Immature natural killer cell (primary cell): ENCODE measurements around the gene CC2D1B. TPM values are rescaled to one million over a fixed set of nuclear protein-coding genes. Genes with fewer than 3 reads are reported as not detected.
A peak's percentile ranks its signal among the peaks of the same experiment; 100 is the strongest.

ENCODE experiments used
- DNase-seq, 3 donors: peaks; one replicate each; pipeline ENCODE4 v3.0.0; 2022; ENCODE audit warnings: mixed read lengths in 1 of 3
- H3K27ac Mint-ChIP-seq, 6 donors: one replicate each; pipeline ENCODE4 v1.8.0; 2020; ENCODE audit warnings: mixed read lengths in 6 of 6, mild to moderate bottlenecking in 5 of 6, inconsistent platforms in 4 of 6, moderate library complexity in 3 of 6
- H3K27me3 Mint-ChIP-seq, 3 donors: one replicate each; pipeline ENCODE4 v1.8.0; 2020 to 2021; ENCODE audit warnings: low read depth in 3 of 3, mild to moderate bottlenecking in 3 of 3, mixed read lengths in 3 of 3, moderate library complexity in 3 of 3, inconsistent platforms in 1 of 3
- H3K36me3 Mint-ChIP-seq, 3 donors: one replicate each; pipeline ENCODE4 v1.8.0; 2020; ENCODE audit warnings: mixed read lengths in 3 of 3, inconsistent platforms in 2 of 3, mild to moderate bottlenecking in 2 of 3
- H3K4me1 Mint-ChIP-seq, 2 donors: one replicate each; pipeline ENCODE4 v1.8.0; 2020; ENCODE audit warnings: inconsistent platforms in 2 of 2, mild to moderate bottlenecking in 2 of 2, mixed read lengths in 2 of 2, moderate library complexity in 1 of 2
- H3K4me3 Mint-ChIP-seq, 5 donors: one replicate each; pipeline ENCODE4 v1.8.0; 2020; ENCODE audit warnings: mild to moderate bottlenecking in 5 of 5, mixed read lengths in 5 of 5, inconsistent platforms in 3 of 5, moderate library complexity in 3 of 5
- H3K9me3 Mint-ChIP-seq, 6 donors: one replicate each; pipeline ENCODE4 v1.8.0; 2020; ENCODE audit warnings: mild to moderate bottlenecking in 6 of 6, mixed read lengths in 6 of 6, inconsistent platforms in 4 of 6, moderate library complexity in 3 of 6
- polyA plus RNA-seq, 3 donors: library from polyadenylated mRNA; unstranded; fragments of 300-500 nt; fragmentation: Illumina TruSeq; gene quantifications; one replicate each; pipeline ENCODE4 v1.2.3, GENCODE V29; 2021

Gene CC2D1B
- polyA plus RNA-seq, 3 donors from 2014 or later: 4.6 to 15.5 (median 4.8) TPM

DNA sequence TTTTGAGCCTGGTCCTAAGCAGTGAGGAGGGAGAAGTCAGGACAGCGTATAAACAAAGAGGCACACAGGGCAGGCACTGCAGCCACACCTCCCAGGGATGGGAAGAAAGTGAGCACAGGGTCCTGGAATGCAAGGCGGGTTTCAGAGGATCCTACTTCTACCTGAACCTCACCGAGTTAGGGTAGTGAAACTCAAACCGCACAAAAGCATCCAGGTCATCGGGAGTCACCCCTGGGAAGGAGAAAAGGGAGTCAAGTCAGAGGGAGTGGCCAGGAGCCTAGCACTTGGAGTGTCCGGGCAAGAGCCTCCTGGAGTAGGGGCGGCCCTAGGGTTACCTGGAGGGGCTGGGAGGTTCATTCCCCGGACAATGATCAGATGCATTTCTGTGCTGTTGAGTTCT lies 10.6 kb downstream of the CC2D1B start:
- Mint-ChIP-seq H3K4me1 (no peaks in the 10 kb centered on the region), H3K27ac (peak overlapping the region in 2 of 6 donors; percentile 14 to 24), H3K9me3 (no peaks in the 10 kb centered on the region), H3K27me3 (peaks cover 0 to 2% (median 0%) of the 10 kb centered on the region in 3 donors), H3K36me3 (peaks cover 4 to 53% (median 26%) of the 10 kb centered on the region in 3 donors), H3K4me3 (no peak overlapping the region)
- DNase-seq: no peak

GRCh38 chr1:52352690-52353089 lies 13.3 kb downstream of the CC2D1B start:
- Mint-ChIP-seq H3K36me3 (peaks cover 4 to 39% (median 22%) of the 10 kb centered on the region in 3 donors), H3K4me3 (no peak overlapping the region), H3K27ac (peak overlapping the region in 3 of 6 donors; percentile 16 to 72 (median 17)), H3K4me1 (peaks cover 14 to 17% of the 10 kb centered on the region in 2 donors), H3K9me3 (no peaks in the 10 kb centered on the region), H3K27me3 (peaks cover 0 to 2% (median 2%) of the 10 kb centered on the region in 3 donors)
- no peak for DNase-seq

DNA sequence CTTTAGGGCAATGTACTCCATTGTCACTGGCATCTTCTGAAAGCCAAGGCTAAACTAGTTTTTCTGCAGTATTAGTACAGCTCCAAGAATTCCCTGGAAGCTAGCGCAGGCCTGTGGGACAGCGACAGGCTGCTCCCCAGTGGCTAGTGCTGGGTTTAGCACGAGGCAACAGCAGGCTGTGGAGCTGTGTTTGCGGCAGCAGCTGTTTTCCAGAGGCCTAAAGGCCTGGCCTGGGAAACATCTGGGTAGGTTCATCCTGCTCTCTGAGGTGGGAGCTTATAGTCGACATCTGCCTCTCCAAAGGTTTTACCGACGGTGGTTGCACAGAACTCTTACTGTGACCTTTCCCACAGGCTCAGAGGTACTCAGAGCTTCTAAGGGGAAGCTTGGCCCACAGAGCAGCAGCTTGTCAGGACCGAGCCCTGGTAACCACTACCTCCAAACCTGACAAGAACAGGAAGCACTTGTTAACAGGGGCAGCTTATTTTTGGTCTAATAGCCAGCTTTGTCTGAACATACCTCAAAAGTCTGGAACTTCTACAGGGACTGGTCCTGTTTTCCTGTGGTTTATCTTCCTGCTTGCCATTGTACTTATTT lies 17.2 kb downstream of the CC2D1B start:
- no peak overlapping the region for H3K4me3 Mint-ChIP-seq
- peak overlapping the region in 5 of 6 donors; percentile 50 to 87 (median 82) for H3K27ac Mint-ChIP-seq
- no peak for DNase-seq
- H3K9me3 Mint-ChIP-seq: no peaks in the 10 kb centered on the region
- H3K27me3 Mint-ChIP-seq: peaks cover 0 to 2% (median 2%) of the 10 kb centered on the region in 3 donors
- H3K4me1 Mint-ChIP-seq: peaks cover 16 to 20% of the 10 kb centered on the region in 2 donors
- peaks cover 4 to 7% (median 6%) of the 10 kb centered on the region in 3 donors for H3K36me3 Mint-ChIP-seq

- Mint-ChIP-seq H3K27ac (peak overlapping the region in 1 of 6 donors; percentile 14), H3K4me3 (no peak overlapping the region), H3K27me3 (peaks cover 0 to 2% (median 0%) of the 10 kb centered on the region in 3 donors), H3K36me3 (no peaks in the 10 kb centered on the region), H3K4me1 (peaks cover 16 to 20% of the 10 kb centered on the region in 2 donors), H3K9me3 (no peaks in the 10 kb centered on the region)
- no peak for DNase-seq
Observed at GRCh38 chr1:52346653-52347052, 19.4 kb downstream of the CC2D1B start.

- peak overlapping the region in 1 of 6 donors; percentile 50 for H3K27ac Mint-ChIP-seq
- no peaks in the 10 kb centered on the region for H3K36me3 Mint-ChIP-seq
- H3K27me3 Mint-ChIP-seq: peaks cover 0 to 2% (median 0%) of the 10 kb centered on the region in 3 donors
- peaks cover 16 to 20% of the 10 kb centered on the region in 2 donors for H3K4me1 Mint-ChIP-seq
- H3K9me3 Mint-ChIP-seq: no peaks in the 10 kb centered on the region
- DNase-seq: no peak
- H3K4me3 Mint-ChIP-seq: no peak overlapping the region
Observed at GRCh38 chr1:52345252-52345651, 20.8 kb downstream of the CC2D1B start.

DNA sequence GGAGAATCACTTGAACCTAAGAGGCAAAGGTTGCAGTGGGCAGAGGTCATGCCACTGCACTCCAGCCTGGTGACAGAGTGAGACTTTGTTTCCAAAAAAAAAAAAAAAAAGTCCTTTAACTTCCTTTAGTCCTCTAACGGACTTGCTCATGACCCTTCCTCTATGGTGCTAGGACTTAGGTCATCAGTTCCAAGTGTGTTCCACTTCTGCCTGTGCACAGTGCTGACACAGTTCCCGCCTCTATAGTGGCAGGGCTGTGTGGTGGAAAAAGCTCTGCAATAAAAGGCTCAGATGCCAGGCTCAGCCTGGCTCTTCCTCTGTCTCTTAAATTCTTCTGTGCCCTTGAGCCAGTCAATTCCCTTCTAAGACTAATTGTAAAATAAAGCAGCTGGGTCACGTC lies 22.0 kb downstream of the CC2D1B start:
- Mint-ChIP-seq H3K27ac (no peak overlapping the region), H3K9me3 (no peaks in the 10 kb centered on the region), H3K4me3 (no peak overlapping the region), H3K36me3 (no peaks in the 10 kb centered on the region), H3K4me1 (peaks cover 12 to 16% of the 10 kb centered on the region in 2 donors), H3K27me3 (peaks cover 0 to 2% (median 0%) of the 10 kb centered on the region in 3 donors)
- no peak for DNase-seq

- Mint-ChIP-seq H3K36me3 (no peaks in the 10 kb centered on the region), H3K4me1 (no peaks in the 10 kb centered on the region), H3K27me3 (peaks cover 0 to 2% (median 2%) of the 10 kb centered on the region in 3 donors), H3K9me3 (no peaks in the 10 kb centered on the region), H3K4me3 (no peak overlapping the region), H3K27ac (no peak overlapping the region)
- DNase-seq: no peak
Observed at GRCh38 chr1:52341655-52342260, 24.2 kb downstream of the CC2D1B start.

GRCh38 chr1:52337439-52337838 lies 28.6 kb downstream of the CC2D1B start:
- Mint-ChIP-seq H3K27me3 (peaks cover 0 to 2% (median 2%) of the 10 kb centered on the region in 3 donors), H3K9me3 (no peaks in the 10 kb centered on the region), H3K4me3 (no peak overlapping the region), H3K36me3 (no peaks in the 10 kb centered on the region), H3K27ac (peak overlapping the region in 1 of 6 donors; percentile 11), H3K4me1 (peaks cover 0 to 7% of the 10 kb centered on the region in 2 donors)
- no peak for DNase-seq

GRCh38 chr1:52334906-52335528 lies 31.0 kb downstream of the CC2D1B start:
- H3K27ac Mint-ChIP-seq: no peak overlapping the region
- no peak overlapping the region for H3K4me3 Mint-ChIP-seq

DNA sequence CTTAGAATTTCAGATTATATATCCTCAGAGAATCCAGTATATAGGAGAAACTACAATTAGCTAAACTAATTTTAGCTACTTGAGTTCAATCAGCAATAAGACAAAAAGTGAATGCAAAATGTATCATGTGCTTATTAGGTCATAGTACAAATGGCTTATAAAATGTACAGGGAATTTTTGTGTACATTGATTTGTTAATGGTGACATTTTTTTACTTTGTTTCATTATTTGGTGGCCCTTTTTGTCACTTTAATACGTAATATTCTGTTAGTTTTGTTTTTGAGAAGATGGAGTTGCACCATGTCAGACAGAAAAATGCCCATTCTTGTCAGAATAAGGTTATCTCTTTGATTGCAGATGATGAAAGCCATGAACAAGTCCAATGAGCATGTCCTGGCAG lies 33.6 kb downstream of the CC2D1B start:
- Mint-ChIP-seq H3K4me1 (peaks cover 0 to 7% of the 10 kb centered on the region in 2 donors), H3K9me3 (no peaks in the 10 kb centered on the region), H3K36me3 (no peaks in the 10 kb centered on the region), H3K27me3 (peaks cover 0 to 5% (median 0%) of the 10 kb centered on the region in 3 donors), H3K4me3 (no peak overlapping the region), H3K27ac (no peak overlapping the region)
- no peak for DNase-seq

More at GRCh38 chr1:52334906-52335528, 31.0 kb downstream of the CC2D1B start:
- Mint-ChIP-seq H3K27me3 (peaks cover 0 to 7% (median 2%) of the 10 kb centered on the region in 3 donors), H3K9me3 (no peaks in the 10 kb centered on the region), H3K36me3 (no peaks in the 10 kb centered on the region), H3K4me1 (peaks cover 0 to 7% of the 10 kb centered on the region in 2 donors)
- no peak for DNase-seq

DNA sequence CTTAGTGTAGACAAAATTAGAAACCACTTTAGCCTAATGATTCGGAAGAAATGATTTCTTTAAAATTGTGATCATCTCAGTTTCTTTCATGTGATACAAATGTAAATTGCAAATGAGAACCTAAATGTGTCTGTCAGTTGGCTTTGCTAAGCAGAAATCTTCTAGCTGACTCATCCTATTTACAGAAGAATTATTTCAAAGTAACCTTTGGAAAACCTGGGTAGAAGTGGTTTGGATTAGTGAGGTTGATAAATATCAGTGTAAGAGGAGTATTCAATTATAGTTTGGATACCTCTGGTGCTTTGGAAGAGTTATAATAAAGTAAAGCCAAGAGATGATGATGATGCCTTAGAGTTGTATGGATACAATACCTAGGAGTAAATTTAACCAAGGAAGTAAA lies 37.4 kb downstream of the CC2D1B start:
- Mint-ChIP-seq H3K27me3 (peaks cover 0 to 8% (median 2%) of the 10 kb centered on the region in 3 donors), H3K4me3 (no peak overlapping the region), H3K27ac (no peak overlapping the region), H3K4me1 (peaks cover 0 to 7% of the 10 kb centered on the region in 2 donors), H3K9me3 (no peaks in the 10 kb centered on the region), H3K36me3 (no peaks in the 10 kb centered on the region)
- no peak for DNase-seq

- no peaks in the 10 kb centered on the region for H3K9me3 Mint-ChIP-seq
- H3K27me3 Mint-ChIP-seq: peaks cover 0 to 5% (median 2%) of the 10 kb centered on the region in 3 donors
- no peak for DNase-seq
- no peak overlapping the region for H3K27ac Mint-ChIP-seq
- H3K4me3 Mint-ChIP-seq: no peak overlapping the region
- H3K36me3 Mint-ChIP-seq: no peaks in the 10 kb centered on the region
- H3K4me1 Mint-ChIP-seq: no peaks in the 10 kb centered on the region
Observed at GRCh38 chr1:52325786-52326185, 40.2 kb downstream of the CC2D1B start.

DNA sequence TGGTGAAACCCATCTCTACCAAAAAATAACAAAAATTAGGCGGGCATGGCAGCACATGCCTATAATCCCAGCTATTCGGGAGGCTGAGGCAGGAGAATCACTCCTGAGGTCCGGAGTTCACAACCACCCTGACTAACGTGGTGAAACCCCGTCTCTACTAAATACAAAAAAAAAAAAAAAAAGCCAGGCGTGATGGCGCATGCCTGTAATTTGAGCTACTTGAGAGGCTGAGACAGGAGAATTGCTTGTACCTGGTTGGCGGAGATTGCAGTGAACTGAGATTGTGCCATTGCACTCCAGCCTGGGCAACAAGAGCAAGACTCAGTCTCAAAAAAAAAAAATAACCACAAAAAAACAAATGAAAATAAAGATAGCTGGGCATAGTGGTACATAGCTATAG lies 42.3 kb downstream of the CC2D1B start:
- Mint-ChIP-seq H3K36me3 (no peaks in the 10 kb centered on the region), H3K9me3 (no peaks in the 10 kb centered on the region), H3K4me1 (no peaks in the 10 kb centered on the region), H3K4me3 (no peak overlapping the region), H3K27ac (no peak overlapping the region), H3K27me3 (peaks cover 0 to 3% (median 2%) of the 10 kb centered on the region in 3 donors)
- no peak for DNase-seq

DNA sequence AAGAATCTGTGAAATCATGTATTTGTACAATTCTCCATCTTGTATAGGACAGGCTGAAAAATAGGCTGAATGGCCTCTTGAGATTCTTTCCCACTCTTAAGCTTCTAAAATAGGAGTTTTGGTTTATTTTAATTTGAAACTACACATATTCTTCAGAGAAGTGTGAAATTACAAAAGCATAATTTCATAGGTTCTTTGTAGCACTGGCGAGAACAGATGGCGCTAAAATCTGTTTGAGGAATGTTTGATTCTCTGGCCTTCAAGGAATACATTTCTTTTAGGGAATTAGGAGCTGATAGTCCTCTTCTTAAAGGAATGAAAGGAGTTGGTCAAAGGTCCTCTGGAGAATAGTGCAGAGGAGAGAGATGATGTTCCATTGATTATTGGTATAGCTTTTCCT lies 44.9 kb downstream of the CC2D1B start:
- no peaks in the 10 kb centered on the region for H3K36me3 Mint-ChIP-seq
- H3K9me3 Mint-ChIP-seq: no peaks in the 10 kb centered on the region
- no peaks in the 10 kb centered on the region for H3K4me1 Mint-ChIP-seq

More for the DNA sequence above, 44.9 kb downstream of the CC2D1B start:
- Mint-ChIP-seq H3K27me3 (peaks cover 0 to 4% (median 2%) of the 10 kb centered on the region in 3 donors), H3K4me3 (no peak overlapping the region), H3K27ac (no peak overlapping the region)
- no peak for DNase-seq
